Prostate gland (tissue), 2 donors: ENCODE measurements around the gene CDT1. TPM values are rescaled to one million over a fixed set of nuclear protein-coding genes. Genes with fewer than 3 reads are reported as not detected.

Experiments
- DNase-seq: peaks from one replicate; pipeline ENCODE4 v3.0.0-alpha.2; 2019; ENCODE audit warnings: low spot score
- H3K27ac ChIP-seq, 2 donors: fragments of 200-600 bp; sonication (generic); 2 replicates each; pipeline ENCODE4 v1.5.1; 2017 to 2019
- H3K27me3 ChIP-seq: fragments of 200-600 bp; sonication (generic); replicated peaks from 2 replicates; pipeline ENCODE4 v1.5.1; 2019; ENCODE audit not compliant: insufficient read depth
- H3K36me3 ChIP-seq, 2 donors: fragments of 200-600 bp; sonication (generic); 1 replicate in 1 of 2; 2 replicates in 1 of 2; pipeline versions ENCODE4 v1.5.1 to v1.8.1; 2017 to 2019
- H3K4me1 ChIP-seq: fragments of 200-600 bp; sonication (generic); replicated peaks from 2 replicates; pipeline ENCODE4 v1.5.1; 2019
- H3K4me3 ChIP-seq, 2 donors: fragments of 200-600 bp; sonication (generic); 2 replicates each; pipeline ENCODE4 v1.5.1; 2017 to 2019
- H3K9me3 ChIP-seq: fragments of 200-600 bp; sonication (generic); 2 replicates; pipeline ENCODE4 v1.5.1; 2017
- CTCF ChIP-seq, 4 experiments: fragments of 200-600 bp in 2 of 4; fragments of 450-650 bp in 2 of 4; sonication (generic) in 2 of 4; IDR thresholded peaks; 1 replicate in 3 of 4; 2 replicates in 1 of 4; pipeline ENCODE4 v1.5.1; 2016 to 2019; ENCODE audit warnings: antibody characterized with exemption in 4 of 4, mild to moderate bottlenecking in 2 of 4, moderate library complexity in 2 of 4
- POLR2A ChIP-seq: fragments of 450-650 bp; IDR thresholded peaks from one replicate; pipeline ENCODE4 v1.6.1; 2016; ENCODE audit warnings: antibody characterized with exemption, mild to moderate bottlenecking
- POLR2AphosphoS5 ChIP-seq: sonication (generic); formaldehyde crosslinking; IDR thresholded peaks from one replicate; pipeline ENCODE4 v1.6.1; 2017; ENCODE audit warnings: antibody characterized with exemption
- WGBS: methylation state at CpG from one replicate; pipeline ENCODE4 v1.1.5; 2018; 5-methylcytosine and 5-hydroxymethylcytosine counted together
- intact Hi-C: fragments of 100-400 bp; cut with DNase I; formaldehyde crosslinking; loops from one replicate; pipeline ENCODE4 v1.14.2; 2022
- total RNA-seq, 2 donors: library from RNA; depleted of rRNA; stranded (reverse); fragments of >200 nt; gene quantifications; one replicate each; pipeline ENCODE4 v1.1.0, GENCODE V29; 2016

The CDT1 gene
- total RNA-seq, 2 donors from 2014 or later = 4.3 to 7.6 TPM

GRCh38 chr16:88780142-88781062 is 23.2 kb upstream of the CDT1 start:
- H3K27ac ChIP-seq = peak overlapping the region in 1 of 2 donors; percentile 35
- intact Hi-C loops = no loop called here
- no peak overlapping the region for H3K4me3 ChIP-seq
- TF ChIP-seq POLR2A = no peak
- no peak for TF ChIP-seq POLR2AphosphoS5
- no peak for TF ChIP-seq CTCF (IDR thresholded peaks at IDR 0.05)
- WGBS = 78% methylated on average over 13 of the region's 13 CpGs
- peaks cover 8% of the 10 kb centered on the region for H3K4me1 ChIP-seq
- no peaks in the 10 kb centered on the region for H3K9me3 ChIP-seq
- no peaks in the 10 kb centered on the region for H3K27me3 ChIP-seq
- no peaks in the 10 kb centered on the region for H3K36me3 ChIP-seq
- DNase-seq = no peak

GRCh38 chr16:88781140-88782077 is 22.2 kb upstream of the CDT1 start:
- intact Hi-C loops = no loop called here
- no peak for DNase-seq
- Histone ChIP-seq H3K4me1 (peaks cover 8% of the 10 kb centered on the region), H3K9me3 (no peaks in the 10 kb centered on the region), H3K27ac (peak overlapping the region in 1 of 2 donors; percentile 35), H3K36me3 (no peaks in the 10 kb centered on the region), H3K27me3 (no peaks in the 10 kb centered on the region), H3K4me3 (no peak overlapping the region)
- TF ChIP-seq POLR2AphosphoS5 (no peak), CTCF (IDR thresholded peaks at IDR 0.05) (no peak), POLR2A (no peak)
- WGBS = 85% methylated on average over 25 of the region's 28 CpGs

DNA sequence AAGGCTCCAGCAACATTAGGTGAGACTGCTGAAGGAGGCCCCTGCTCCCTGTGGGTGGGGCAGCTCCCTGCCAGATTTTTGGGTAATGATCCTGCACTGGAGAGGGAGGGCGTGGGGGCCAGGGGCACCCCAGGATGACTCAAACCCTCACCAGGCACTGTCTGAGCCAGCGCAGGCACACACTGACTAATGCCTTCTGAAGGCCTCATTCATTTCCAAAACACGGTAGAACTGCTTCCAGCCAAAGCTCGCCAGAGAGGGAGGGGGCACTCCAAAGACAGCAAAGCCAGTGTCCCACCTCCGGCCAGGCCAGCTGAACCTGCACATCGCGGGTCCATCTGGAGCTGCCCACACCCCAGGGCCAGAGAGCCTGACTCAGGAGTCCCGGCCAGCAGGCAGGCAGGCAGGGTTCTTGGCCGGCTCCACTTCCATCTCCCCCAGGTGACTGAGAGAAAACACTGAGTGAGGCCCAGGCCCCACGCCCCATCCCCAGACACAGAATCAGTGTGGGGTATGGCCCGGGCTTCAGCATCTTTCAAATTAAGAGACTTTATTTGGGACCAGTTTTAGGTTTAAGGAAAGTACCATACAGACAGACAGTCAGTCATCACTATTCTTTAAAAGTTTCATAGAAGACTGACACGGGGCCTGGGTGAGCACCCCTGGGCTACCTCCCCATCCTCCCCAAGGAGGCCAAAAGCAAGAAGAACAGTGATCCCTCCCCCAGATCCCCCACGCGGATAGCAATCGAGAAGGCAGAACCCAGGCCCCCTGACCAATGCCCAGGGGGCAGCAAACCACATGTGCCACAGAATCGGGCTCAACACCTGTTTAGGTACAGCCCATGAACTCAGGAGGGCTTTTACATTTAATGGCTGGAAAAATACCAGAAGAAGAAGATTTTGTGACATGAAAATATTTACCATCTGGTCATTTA is 20.9 kb upstream of the CDT1 start:
- Histone ChIP-seq H3K36me3 (no peaks in the 10 kb centered on the region), H3K27ac (peak overlapping the region; percentile 90 to 94), H3K4me1 (peaks cover 8% of the 10 kb centered on the region), H3K9me3 (no peaks in the 10 kb centered on the region), H3K27me3 (no peaks in the 10 kb centered on the region), H3K4me3 (peak overlapping the region; percentile 86 to 89)
- WGBS = 62% methylated on average over 16 of the region's 16 CpGs
- no peak for DNase-seq
- intact Hi-C loops = no loop called here
- TF ChIP-seq POLR2A (no peak), CTCF (IDR thresholded peaks at IDR 0.05) (no peak), POLR2AphosphoS5 (no peak)

DNA sequence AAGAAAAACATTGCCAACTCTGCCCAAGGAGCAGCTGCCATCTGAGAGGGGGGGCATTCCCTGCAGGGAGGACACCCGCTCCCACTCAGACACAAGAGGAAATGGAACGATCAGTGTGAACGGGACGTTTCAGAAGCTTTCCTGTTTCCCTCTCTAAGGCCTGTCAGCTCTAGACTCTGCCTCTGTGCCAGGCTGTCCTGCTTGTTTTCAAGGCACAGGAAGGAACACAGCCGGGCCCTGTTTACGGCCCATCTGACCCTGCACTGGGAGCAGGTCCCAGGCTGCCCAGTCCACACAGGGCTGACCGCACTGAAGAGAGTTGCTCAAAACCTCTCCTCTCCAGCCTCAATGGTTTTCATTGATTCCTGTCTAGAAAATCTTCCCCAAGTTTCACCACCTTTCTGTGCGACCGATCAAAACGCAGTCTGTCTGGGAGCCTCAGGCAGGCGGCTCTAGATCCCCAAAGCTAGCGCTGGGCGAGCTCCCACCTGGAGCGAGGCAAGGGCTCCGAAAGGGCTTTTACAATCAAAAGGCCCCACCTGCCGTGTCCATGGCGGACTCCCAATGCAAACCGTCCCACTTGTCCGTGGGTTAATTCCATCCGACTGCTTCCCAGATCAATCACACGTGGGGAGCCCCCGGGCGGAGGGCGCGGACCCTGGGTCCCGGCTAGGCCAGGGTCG is 20.1 kb upstream of the CDT1 start:
- Histone ChIP-seq H3K4me1 (peaks cover 8% of the 10 kb centered on the region), H3K27me3 (no peaks in the 10 kb centered on the region), H3K36me3 (no peaks in the 10 kb centered on the region), H3K4me3 (peak overlapping the region; percentile 86 to 89), H3K27ac (peak overlapping the region; percentile 90 to 94), H3K9me3 (no peaks in the 10 kb centered on the region)
- intact Hi-C loops = loop anchor here (1.0 kb wide), 1 partner anchor 40 kb away; no protein-coding TSS in a partner anchor
- 38% methylated on average over 27 of the region's 27 CpGs for WGBS
- peak; percentile 65 for DNase-seq
- peak; percentile 62 for TF ChIP-seq POLR2AphosphoS5
- no peak for TF ChIP-seq POLR2A
- no peak for TF ChIP-seq CTCF (IDR thresholded peaks at IDR 0.05)
